Measurements from ENCODE around the gene SLC19A3. TPM values are rescaled to one million over a fixed set of nuclear protein-coding genes. Genes with fewer than 3 reads are reported as not detected.

SLC19A3 gene
- total and polyA plus RNA-seq, 2 of the 4 experiments (the other 2 are of a cell fraction), result under 0.01 TPM; not detected in 1

- ChIA-PET POLR2A (ENCODE audit: unreplicated experiment) (no interaction called here), CTCF (no interaction called here)
- no peak overlapping the region for H2AFZ ChIP-seq (replicated peaks; ENCODE audit: low read length, poor library complexity)
- no peak overlapping the region for H3K27ac ChIP-seq (ENCODE audit: insufficient read depth, low read length)
- dilution Hi-C loops (cut with HindIII; ENCODE audit: low sequenced_read_pairs, unreplicated experiment) (no loop called here), intact Hi-C loops (cut with micrococcal nuclease) (no loop called here), in situ Hi-C loops (cut with MboI; ENCODE audit: low sequenced_read_pairs) (loop anchor here (10.0 kb wide), 2 partner anchors 287 to 627 kb away; partner anchors contain the start of gene AGFG1)
- H3K56ac ChIP-seq (ENCODE audit: extremely low read depth, insufficient read depth, low read length), result no peak overlapping the region
- H3K4me1 ChIP-seq (ENCODE audit: control insufficient read depth, insufficient read depth, low read length), result no peaks in the 10 kb centered on the region
- ATAC-seq (ENCODE audit: low read depth), result no peak
- no peak overlapping the region for H3K14ac ChIP-seq (replicated peaks; ENCODE audit: low read depth, low read length)
- H2BK5ac ChIP-seq (ENCODE audit: low read depth, low read length, poor library complexity, severe bottlenecking), result no peak overlapping the region
- H2BK20ac ChIP-seq (ENCODE audit: low read depth, low read length), result no peak overlapping the region
- no peak overlapping the region for H3K23ac ChIP-seq (ENCODE audit: low read depth, low read length)
- no peak overlapping the region for H3K4ac ChIP-seq (ENCODE audit: low read depth, low read length)
- no peak overlapping the region for H4K91ac ChIP-seq (ENCODE audit: insufficient read depth, low read depth, low read length)
- H3K9me3 ChIP-seq (ENCODE audit: control insufficient read depth, insufficient read depth, low read length), result no peaks in the 10 kb centered on the region
- TF ChIP-seq CHD1 (IDR thresholded peaks at IDR 0.05; ENCODE audit: low read depth, low read length) (no peak), CEBPB (IDR thresholded peaks at IDR 0.05; ENCODE audit: low read depth, low read length) (no peak)
- no peak overlapping the region for H2AK5ac ChIP-seq (ENCODE audit: low read depth, low read length)
- no peaks in the 10 kb centered on the region for H3K79me1 ChIP-seq (ENCODE audit: low read depth in 1 of 2, low read length in 2 of 2)
- H2AK9ac ChIP-seq (replicated peaks; ENCODE audit: low read depth, low read length, poor library complexity), result no peak overlapping the region
- no peak overlapping the region for H3K9ac ChIP-seq (ENCODE audit: low read depth, low read length)
- H3K27me3 ChIP-seq (ENCODE audit: control insufficient read depth, insufficient read depth, low read length), result no peaks in the 10 kb centered on the region
- H3K4me2 ChIP-seq (ENCODE audit: low read depth, low read length), result no peak overlapping the region
- no peak overlapping the region for H2BK15ac ChIP-seq (ENCODE audit: low read depth, low read length)
- no peak overlapping the region for H2BK120ac ChIP-seq (ENCODE audit: low read depth, low read length)
- H3K4me3 ChIP-seq (ENCODE audit: insufficient read depth, low read depth, low read length), result no peak overlapping the region
- no peaks in the 10 kb centered on the region for H4K20me1 ChIP-seq (ENCODE audit: insufficient read depth, low read length)
- no TSS peak for BruUV-seq (replicated peaks)
- no peaks in the 10 kb centered on the region for H3K36me3 ChIP-seq (ENCODE audit: control insufficient read depth, insufficient read depth, low read length)
- H3K9me1 ChIP-seq (ENCODE audit: insufficient read depth, low read length), result no peaks in the 10 kb centered on the region
- H4K8ac ChIP-seq (ENCODE audit: low read depth in 2 of 2, low read length in 2 of 2), result no peak overlapping the region
- H4K5ac ChIP-seq (ENCODE audit: low read depth, low read length), result no peak overlapping the region
- WGBS, 2 experiments (ENCODE audit: extremely low coverage in 2 of 2, insufficient read length in 1 of 2), result no CpG with 5 or more reads among the region's 6 CpGs
- no peak overlapping the region for H3K18ac ChIP-seq (ENCODE audit: low read depth, low read length)
- DNase-seq, result peak; percentile 8
These were observed 44.1 kb upstream of the SLC19A3 start for GRCh38 chr2:227761740-227762476.
